LNCaP clone FGC (cell line): Measurements from ENCODE around the gene SLC6A9.

Experiments used
- DNase-seq: peaks from one replicate; pipeline ENCODE4 v3.0.0-alpha.2; 2011; ENCODE audit warnings: low read depth
- H3K4me3 ChIP-seq: 2 replicates; pipeline ENCODE4 v1.5.1; 2011; ENCODE audit warnings: mild to moderate bottlenecking, low read depth, low read length, control low read depth
- CTCF ChIP-seq: IDR thresholded peaks from 2 replicates; pipeline ENCODE4 v1.5.1; 2012; ENCODE audit warnings: mild to moderate bottlenecking; ENCODE audit not compliant: control insufficient read depth, insufficient read depth; ENCODE audit errors: extremely low read depth

The SLC6A9 gene

DNA sequence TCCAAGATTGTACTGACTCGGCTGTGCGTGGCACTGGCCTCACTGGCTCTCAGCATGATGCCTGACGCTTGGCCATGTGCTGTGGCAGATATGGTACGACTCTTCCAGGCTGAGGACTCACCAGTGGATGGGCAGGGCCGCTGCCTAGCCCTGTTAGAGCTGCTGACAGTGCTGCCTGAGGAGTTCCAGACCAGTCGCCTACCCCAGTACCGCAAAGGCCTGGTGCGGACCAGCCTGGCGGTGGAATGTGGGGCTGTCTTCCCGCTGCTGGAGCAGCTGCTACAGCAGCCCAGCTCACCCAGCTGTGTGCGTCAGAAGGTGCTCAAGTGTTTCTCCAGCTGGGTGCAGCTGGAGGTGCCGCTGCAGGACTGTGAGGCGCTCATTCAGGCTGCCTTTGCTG lies 81.6 kb downstream of the SLC6A9 start:
- DNase-seq, result no peak
- TF ChIP-seq CTCF, result no peak
- no peak overlapping the region for H3K4me3 ChIP-seq

- TF ChIP-seq CTCF, result no peak
- no peak for DNase-seq
- H3K4me3 ChIP-seq, result peak overlapping the region; percentile 96
Measured at GRCh38 chr1:43947874-43948437, 83.3 kb downstream of the SLC6A9 start.

DNA sequence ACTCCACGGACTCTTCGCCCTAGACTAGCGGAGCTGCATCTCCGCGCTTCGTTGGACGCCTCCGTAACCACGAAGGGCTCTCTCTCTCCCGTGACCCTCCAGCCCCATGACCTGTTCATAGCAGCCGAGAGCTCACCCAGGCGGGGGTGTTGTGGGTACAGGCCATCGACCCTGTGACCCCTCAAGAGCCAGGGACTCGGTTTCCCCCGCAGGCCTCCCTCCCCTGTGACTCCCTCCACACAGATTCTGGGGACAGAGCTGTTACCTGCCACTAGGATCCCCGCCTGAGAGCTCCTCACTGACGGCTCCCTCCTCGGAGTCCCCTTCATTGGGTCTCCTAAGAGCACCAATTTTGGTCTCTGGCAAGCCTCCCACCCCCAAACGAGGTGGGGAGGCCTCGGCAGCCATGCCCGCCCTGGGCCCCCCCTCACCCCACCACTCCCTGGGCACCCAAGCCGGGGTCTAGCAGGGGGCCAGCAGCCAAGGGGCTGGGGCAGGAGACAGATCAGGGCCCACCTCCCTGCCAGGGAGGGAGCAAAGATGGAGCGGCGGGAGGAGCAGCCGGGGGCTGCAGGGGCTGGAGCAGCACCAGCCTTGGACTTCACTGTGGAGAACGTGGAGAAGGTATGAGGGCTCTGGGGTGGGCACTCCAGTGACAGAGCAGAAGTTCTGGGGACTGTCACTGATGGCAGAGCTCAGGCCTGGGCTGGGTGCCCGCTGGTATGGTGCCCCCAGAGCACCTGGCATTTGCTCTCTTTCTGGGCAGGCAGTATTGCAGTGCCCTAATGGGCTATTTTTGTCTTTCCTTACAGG lies 84.0 kb downstream of the SLC6A9 start:
- peak overlapping the region; percentile 96 for H3K4me3 ChIP-seq
- no peak for DNase-seq
- TF ChIP-seq CTCF, result no peak
